Heart right ventricle (tissue), 16 donors: ENCODE data around the gene KNDC1. TPM values are rescaled to one million over a fixed set of nuclear protein-coding genes. Genes with fewer than 3 reads are reported as not detected.

Experiments
- ATAC-seq, 8 donors: fragments of 200-7000 bp; cut with Tn5 transposase; one replicate each; pipeline ENCODE4 v1.9.1; 2020; ENCODE audit warnings: mild to moderate bottlenecking in 8 of 8, moderate library complexity in 8 of 8, moderate number of reproducible peaks in 1 of 8
- DNase-seq, 2 donors: peaks; one replicate each; pipeline ENCODE4 v3.0.0-alpha.2; 2020
- H3K27ac ChIP-seq, 10 donors: fragments of 200-600 bp; sonication (generic) in 2 of 10; one replicate each; pipeline versions ENCODE4 v1.5.0 to v1.8.0; 2020 to 2022; ENCODE audit warnings: mild to moderate bottlenecking in 3 of 10
- H3K27me3 ChIP-seq, 7 donors: fragments of 200-600 bp; one replicate each; pipeline ENCODE4 v1.8.0; 2021 to 2022; ENCODE audit warnings: mild to moderate bottlenecking in 2 of 7
- H3K36me3 ChIP-seq, 9 donors: fragments of 200-600 bp; sonication (generic) in 1 of 9; one replicate each; pipeline versions ENCODE4 v1.5.0 to v1.8.0; 2020 to 2022; ENCODE audit warnings: mild to moderate bottlenecking in 2 of 9
- H3K4me1 ChIP-seq, 9 donors: fragments of 200-600 bp; sonication (generic) in 1 of 9; one replicate each; pipeline versions ENCODE4 v1.5.0 to v1.8.0; 2020 to 2022; ENCODE audit warnings: mild to moderate bottlenecking in 4 of 9
- H3K4me3 ChIP-seq, 10 donors: fragments of 200-600 bp; sonication (generic) in 2 of 10; one replicate each; pipeline versions ENCODE4 v1.5.0 to v1.8.0; 2020 to 2022; ENCODE audit warnings: mild to moderate bottlenecking in 7 of 10, moderate library complexity in 2 of 10
- H3K9me3 ChIP-seq, 11 donors: fragments of 200-600 bp in 10 of 11; sonication (generic) in 2 of 11; one replicate each; pipeline versions ENCODE4 v1.5.0 to v1.8.0; 2013 to 2022; ENCODE audit warnings: mild to moderate bottlenecking in 2 of 11, control low read depth in 1 of 11, moderate library complexity in 1 of 11
- CTCF ChIP-seq, 9 donors: fragments of 200-600 bp; sonication (generic) in 2 of 9; IDR thresholded peaks; one replicate each; pipeline versions ENCODE4 v1.5.0 to v1.8.0; 2021 to 2022; ENCODE audit warnings: antibody characterized with exemption in 9 of 9, mild to moderate bottlenecking in 5 of 9, moderate library complexity in 1 of 9
- whole genome bisulfite sequencing, 2 donors: extraction: QIAGEN DNeasy Blood & Tissue Kit; methylation state at CpG; one replicate each; pipeline ENCODE4 v1.1.7; 2013; ENCODE audit warnings: inconsistent platforms in 1 of 2; 5-methylcytosine and 5-hydroxymethylcytosine counted together
- intact Hi-C, 10 donors: fragments of 100-400 bp; cut with DNase I; formaldehyde crosslinking; loops; one replicate each; pipeline versions ENCODE4 v1.11.1 to v1.14.2; 2022
- polyA plus RNA-seq, 2 donors: library from polyadenylated mRNA; stranded (reverse); fragments of 200-250 nt; gene quantifications; one replicate each; pipeline ENCODE4 v1.2.3, GENCODE V29; 2013
- total RNA-seq, 10 donors: library from RNA; stranded (reverse); fragmentation: NEBNext Ultra II Directional in 3 of 10; extraction: Animal tissue kit (Norgen Biotek cat#: 25700) in 3 of 10; gene quantifications; one replicate each; pipeline versions ENCODE4 v1.2.1 to v1.2.4, GENCODE V29; 2021 to 2023
- donor health status: Arrhythmogenic right ventricular cardiomyopathy.
- donor health status: ischemic (EF 13 %, LVEDD 7.1; RV severe dilation, severe dysfunction).
- donor health status: healthy with polysubstance abuse.
- donor health status: DM: no; HTN: yes; CAD: no.
- donor health status: DM: no; HTN: no; CAD: no.
- donor health status: ischemic (EF 25% LVEDD 6.9; RV normal size, moderate dysfunction).
- donor health status: ischemic (EF 25% LVEDD 5.7; RV mildly dilated, moderate dysfunction).
- donor health status: healthy.
- donor health status: DM: yes; HTN: yes; CAD: no.
- donor health status: Ischemic cardiomyopathy.
- donor health status: ischemic (EF 35%, LVEDD 5.7; RV mildly dilated, moderate dysfunction).
- donor health status: nonischemic (EF 11% LVEDD 7.7; RV severe dilation, severe dysfunction).
- donor health status: DM: yes; HTN: yes; CAD: no.
- donor health status: PGD.
- donor health status: ischemic (EF 29% LVEDD 5.4; RV normal size, mild dysfunction).
- donor health status: nonischemic (EF 23%, LVEDD 6.1; RV moderate dilation, normal function).

KNDC1 gene
- total and polyA plus RNA-seq, 12 donors = 0.04 to 0.88 (median 0.14) TPM; not detected in 3

GRCh38 chr10:133213641-133214467 lies 53.8 kb downstream of the KNDC1 start:
- DNase-seq (peak in 1 of 2 donors; percentile 5), ATAC-seq (no peak)
- intact Hi-C loops = no loop called here
- 82 to 86% methylated on average over 32 of the region's 32 CpGs for whole genome bisulfite sequencing, 2 donors
- Histone ChIP-seq H3K27me3 (peaks cover 0 to 42% (median 11%) of the 10 kb centered on the region in 7 donors), H3K36me3 (no peaks in the 10 kb centered on the region), H3K4me3 (no peak overlapping the region), H3K27ac (no peak overlapping the region), H3K9me3 (no peaks in the 10 kb centered on the region), H3K4me1 (no peaks in the 10 kb centered on the region)
- no peak for TF ChIP-seq CTCF (IDR thresholded peaks at IDR 0.05)

GRCh38 chr10:133214468-133215410 lies 54.7 kb downstream of the KNDC1 start:
- Histone ChIP-seq H3K36me3 (no peaks in the 10 kb centered on the region), H3K4me3 (no peak overlapping the region), H3K4me1 (no peaks in the 10 kb centered on the region), H3K9me3 (no peaks in the 10 kb centered on the region), H3K27ac (no peak overlapping the region), H3K27me3 (peaks cover 3 to 51% (median 20%) of the 10 kb centered on the region in 7 donors)
- TF ChIP-seq CTCF (IDR thresholded peaks at IDR 0.05) = no peak
- ATAC-seq = no peak
- intact Hi-C loops = no loop called here
- DNase-seq = peak in 1 of 2 donors; percentile 6
- 81 to 82% methylated on average over 28 of the region's 28 CpGs for WGBS, 2 donors

- H3K27ac ChIP-seq = no peak overlapping the region
- ATAC-seq (no peak), DNase-seq (peak in 1 of 2 donors; percentile 5)
- 91 to 94% methylated on average over 27 of the region's 27 CpGs for WGBS, 2 donors
- H3K4me3 ChIP-seq = no peak overlapping the region
- H3K9me3 ChIP-seq = no peaks in the 10 kb centered on the region
- H3K27me3 ChIP-seq = peaks cover 4 to 54% (median 23%) of the 10 kb centered on the region in 7 donors
- intact Hi-C loops = no loop called here
- no peaks in the 10 kb centered on the region for H3K36me3 ChIP-seq
- no peaks in the 10 kb centered on the region for H3K4me1 ChIP-seq
- TF ChIP-seq CTCF (IDR thresholded peaks at IDR 0.05) = no peak
These were observed 55.6 kb downstream of the KNDC1 start for GRCh38 chr10:133215586-133215985.

- H3K27me3 ChIP-seq = peaks cover 4 to 58% (median 32%) of the 10 kb centered on the region in 7 donors
- WGBS, 2 donors = 80 to 85% methylated on average over 26 of the region's 26 CpGs
- no peaks in the 10 kb centered on the region for H3K9me3 ChIP-seq
- ATAC-seq (no peak), DNase-seq (peak in 1 of 2 donors; percentile 2)
- no peaks in the 10 kb centered on the region for H3K4me1 ChIP-seq
- H3K4me3 ChIP-seq = no peak overlapping the region
- no peak for TF ChIP-seq CTCF (IDR thresholded peaks at IDR 0.05)
- intact Hi-C loops = no loop called here
- no peak overlapping the region for H3K27ac ChIP-seq
- no peaks in the 10 kb centered on the region for H3K36me3 ChIP-seq
These were observed 56.8 kb downstream of the KNDC1 start for GRCh38 chr10:133216776-133217175.
